Effector memory CD8-positive, alpha-beta T cell (primary cell): ENCODE measurements around the gene IL1RAPL2.
"Not testable (repeated sequence)": the region's sequence is repeated elsewhere in the genome, so short reads cannot be mapped to it uniquely, and the experiment has no call there.

Source experiments
- ATAC-seq: fragments of 150-1000 bp; cut with Tn5 transposase; replicated peaks from 2 replicates; pipeline ENCODE4 v1.10.0; 2021; ENCODE audit warnings: mild to moderate bottlenecking, moderate library complexity
- DNase-seq, 3 experiments: peaks; one replicate each; pipeline ENCODE4 v3.0.0; 2021
- H3K27ac Mint-ChIP-seq, 2 donors: one replicate each; pipeline ENCODE4 v1.8.0; 2022; ENCODE audit warnings: mild to moderate bottlenecking in 2 of 2, mixed read lengths in 2 of 2, moderate library complexity in 2 of 2
- H3K27me3 Mint-ChIP-seq, 2 donors: one replicate each; pipeline ENCODE4 v1.8.0; 2022; ENCODE audit warnings: mixed read lengths in 2 of 2
- H3K36me3 Mint-ChIP-seq: one replicate; pipeline ENCODE4 v1.8.0; 2022; ENCODE audit warnings: mild to moderate bottlenecking, moderate library complexity, mixed read lengths; ENCODE audit not compliant: insufficient read depth
- H3K4me1 Mint-ChIP-seq, 2 donors: one replicate each; pipeline ENCODE4 v1.8.0; 2022; ENCODE audit warnings: low read depth in 2 of 2, mixed read lengths in 2 of 2
- H3K4me3 Mint-ChIP-seq, 2 donors: one replicate each; pipeline ENCODE4 v1.8.0; 2022; ENCODE audit warnings: mild to moderate bottlenecking in 2 of 2, mixed read lengths in 2 of 2, moderate library complexity in 2 of 2
- H3K9me3 Mint-ChIP-seq, 2 donors: one replicate each; pipeline ENCODE4 v1.8.0; 2022; ENCODE audit warnings: mixed read lengths in 2 of 2

The IL1RAPL2 gene

GRCh38 chrX:105646592-105647372 is 1080.8 kb downstream of the IL1RAPL2 start:
- no peak overlapping the region for H3K27ac Mint-ChIP-seq
- no peaks in the 10 kb centered on the region for H3K36me3 Mint-ChIP-seq
- no peaks in the 10 kb centered on the region for H3K4me1 Mint-ChIP-seq
- no peak for ATAC-seq
- no peak for DNase-seq
- no peaks in the 10 kb centered on the region for H3K27me3 Mint-ChIP-seq
- H3K9me3 Mint-ChIP-seq: peaks cover 2 to 7% of the 10 kb centered on the region in 2 donors
- H3K4me3 Mint-ChIP-seq: no peak overlapping the region

GRCh38 chrX:105647749-105648148 is 1081.8 kb downstream of the IL1RAPL2 start:
- Mint-ChIP-seq H3K9me3 (peaks cover 2 to 14% of the 10 kb centered on the region in 2 donors), H3K27ac (no peak overlapping the region), H3K27me3 (no peaks in the 10 kb centered on the region), H3K4me3 (no peak overlapping the region), H3K36me3 (no peaks in the 10 kb centered on the region), H3K4me1 (no peaks in the 10 kb centered on the region)
- no peak for DNase-seq
- no peak for ATAC-seq

GRCh38 chrX:105648732-105649131 is 1082.7 kb downstream of the IL1RAPL2 start:
- H3K36me3 Mint-ChIP-seq: no peaks in the 10 kb centered on the region
- no peak for DNase-seq
- H3K27me3 Mint-ChIP-seq: no peaks in the 10 kb centered on the region
- no peak overlapping the region for H3K4me3 Mint-ChIP-seq
- peaks cover 2 to 14% of the 10 kb centered on the region in 2 donors for H3K9me3 Mint-ChIP-seq
- no peak for ATAC-seq
- no peak overlapping the region for H3K27ac Mint-ChIP-seq
- H3K4me1 Mint-ChIP-seq: no peaks in the 10 kb centered on the region

- Mint-ChIP-seq H3K27me3 (no peaks in the 10 kb centered on the region), H3K36me3 (no peaks in the 10 kb centered on the region), H3K27ac (no peak overlapping the region), H3K9me3 (peaks cover 0 to 14% of the 10 kb centered on the region in 2 donors), H3K4me3 (no peak overlapping the region), H3K4me1 (no peaks in the 10 kb centered on the region)
- ATAC-seq (no peak), DNase-seq (no peak)
Observed at GRCh38 chrX:105650577-105650976, 1084.6 kb downstream of the IL1RAPL2 start.

GRCh38 chrX:105650986-105651385 is 1085.0 kb downstream of the IL1RAPL2 start:
- peaks cover 0 to 14% of the 10 kb centered on the region in 2 donors for H3K9me3 Mint-ChIP-seq
- H3K27ac Mint-ChIP-seq: no peak overlapping the region
- H3K36me3 Mint-ChIP-seq: no peaks in the 10 kb centered on the region
- no peak overlapping the region for H3K4me3 Mint-ChIP-seq
- no peaks in the 10 kb centered on the region for H3K27me3 Mint-ChIP-seq
- H3K4me1 Mint-ChIP-seq: no peaks in the 10 kb centered on the region
- no peak for DNase-seq
- no peak for ATAC-seq

- Mint-ChIP-seq H3K27me3 (no peaks in the 10 kb centered on the region), H3K4me1 (no peaks in the 10 kb centered on the region), H3K9me3 (peaks cover 0 to 8% of the 10 kb centered on the region in 2 donors), H3K36me3 (no peaks in the 10 kb centered on the region), H3K4me3 (no peak overlapping the region), H3K27ac (no peak overlapping the region)
- no peak for DNase-seq
- ATAC-seq: no peak
Observed at GRCh38 chrX:105653891-105654290, 1087.9 kb downstream of the IL1RAPL2 start.

- DNase-seq (no peak), ATAC-seq (no peak)
- Mint-ChIP-seq H3K4me3 (no peak overlapping the region), H3K4me1 (no peaks in the 10 kb centered on the region), H3K9me3 (peaks cover 0 to 6% of the 10 kb centered on the region in 2 donors), H3K27me3 (no peaks in the 10 kb centered on the region), H3K36me3 (no peaks in the 10 kb centered on the region), H3K27ac (no peak overlapping the region)
Observed at GRCh38 chrX:105658136-105658535, 1092.1 kb downstream of the IL1RAPL2 start.

GRCh38 chrX:105662248-105662647 is 1096.2 kb downstream of the IL1RAPL2 start:
- no peak for DNase-seq
- peaks cover 0 to 6% of the 10 kb centered on the region in 2 donors for H3K9me3 Mint-ChIP-seq
- no peak overlapping the region for H3K27ac Mint-ChIP-seq
- ATAC-seq: no peak
- H3K36me3 Mint-ChIP-seq: no peaks in the 10 kb centered on the region
- H3K4me1 Mint-ChIP-seq: no peaks in the 10 kb centered on the region
- no peaks in the 10 kb centered on the region for H3K27me3 Mint-ChIP-seq
- no peak overlapping the region for H3K4me3 Mint-ChIP-seq

- Mint-ChIP-seq H3K4me3 (no peak overlapping the region), H3K27me3 (no peaks in the 10 kb centered on the region)
Observed at GRCh38 chrX:105664243-105664642, 1098.2 kb downstream of the IL1RAPL2 start.

GRCh38 chrX:105684288-105684687 is 1118.3 kb downstream of the IL1RAPL2 start:
- not testable (repeated sequence) for H3K9me3 Mint-ChIP-seq, DNase-seq, H3K27ac Mint-ChIP-seq, H3K27me3 Mint-ChIP-seq, H3K4me1 Mint-ChIP-seq, H3K4me3 Mint-ChIP-seq, H3K36me3 Mint-ChIP-seq, ATAC-seq

More at GRCh38 chrX:105664243-105664642, 1098.2 kb downstream of the IL1RAPL2 start:
- Mint-ChIP-seq H3K9me3 (peaks cover 0 to 4% of the 10 kb centered on the region in 2 donors), H3K4me1 (no peaks in the 10 kb centered on the region), H3K27ac (no peak overlapping the region), H3K36me3 (no peaks in the 10 kb centered on the region)
- ATAC-seq (no peak), DNase-seq (no peak)

GRCh38 chrX:105694839-105695238 is 1128.8 kb downstream of the IL1RAPL2 start:
- Mint-ChIP-seq H3K9me3 (peaks cover 5 to 6% of the 10 kb centered on the region in 2 donors), H3K36me3 (no peaks in the 10 kb centered on the region), H3K27ac (no peak overlapping the region), H3K27me3 (no peaks in the 10 kb centered on the region), H3K4me1 (no peaks in the 10 kb centered on the region), H3K4me3 (no peak overlapping the region)
- DNase-seq (no peak), ATAC-seq (no peak)

- no peak for ATAC-seq
- H3K27ac Mint-ChIP-seq: no peak overlapping the region
- H3K27me3 Mint-ChIP-seq: no peaks in the 10 kb centered on the region
- DNase-seq: no peak
- no peak overlapping the region for H3K4me3 Mint-ChIP-seq
- no peaks in the 10 kb centered on the region for H3K4me1 Mint-ChIP-seq
- peaks cover 5 to 6% of the 10 kb centered on the region in 2 donors for H3K9me3 Mint-ChIP-seq
- no peaks in the 10 kb centered on the region for H3K36me3 Mint-ChIP-seq
Observed at GRCh38 chrX:105695451-105695850, 1129.5 kb downstream of the IL1RAPL2 start.

- no peaks in the 10 kb centered on the region for H3K27me3 Mint-ChIP-seq
Observed at GRCh38 chrX:105696870-105697269, 1130.9 kb downstream of the IL1RAPL2 start.

GRCh38 chrX:105697984-105698781 is 1132.2 kb downstream of the IL1RAPL2 start:
- Mint-ChIP-seq H3K4me3 (no peak overlapping the region), H3K27me3 (no peaks in the 10 kb centered on the region), H3K9me3 (peaks cover 5% of the 10 kb centered on the region in 2 donors), H3K36me3 (no peaks in the 10 kb centered on the region), H3K27ac (no peak overlapping the region), H3K4me1 (no peaks in the 10 kb centered on the region)
- DNase-seq (no peak), ATAC-seq (no peak)

More at GRCh38 chrX:105696870-105697269, 1130.9 kb downstream of the IL1RAPL2 start:
- Mint-ChIP-seq H3K36me3 (no peaks in the 10 kb centered on the region), H3K4me3 (no peak overlapping the region), H3K9me3 (peaks cover 5 to 6% of the 10 kb centered on the region in 2 donors), H3K4me1 (no peaks in the 10 kb centered on the region), H3K27ac (no peak overlapping the region)
- DNase-seq: no peak
- ATAC-seq: no peak
